Hepatocyte (in vitro differentiated cells): ENCODE measurements around the gene SERPINE2. TPM values are rescaled to one million over a fixed set of nuclear protein-coding genes. Genes with fewer than 3 reads are reported as not detected.

Source experiments
- DNase-seq: peaks from one replicate; pipeline ENCODE4 v3.0.0-alpha.2; 2016; ENCODE audit warnings: low spot score
- H2AFZ ChIP-seq: fragments of 200-600 bp; sonication (generic); 2 replicates; pipeline ENCODE4 v1.6.0; 2016; ENCODE audit warnings: antibody characterized with exemption, mild to moderate bottlenecking
- H3K27ac ChIP-seq: fragments of 200-600 bp; sonication (generic); 2 replicates; pipeline ENCODE4 v1.5.1; 2016; ENCODE audit warnings: mild to moderate bottlenecking
- H3K27me3 ChIP-seq: fragments of 200-600 bp; sonication (generic); 2 replicates; pipeline ENCODE4 v1.6.1; 2016
- H3K36me3 ChIP-seq: fragments of 200-600 bp; sonication (generic); replicated peaks from 2 replicates; pipeline ENCODE4 v1.5.1; 2016; ENCODE audit warnings: low read depth; ENCODE audit not compliant: insufficient read depth
- H3K4me1 ChIP-seq: fragments of 200-600 bp; sonication (generic); 2 replicates; pipeline ENCODE4 v1.5.1; 2016; ENCODE audit warnings: mild to moderate bottlenecking, moderate library complexity; ENCODE audit not compliant: insufficient read depth
- H3K4me2 ChIP-seq: fragments of 200-600 bp; sonication (generic); 2 replicates; pipeline ENCODE4 v1.6.0; 2016
- H3K4me3 ChIP-seq: fragments of 200-600 bp; sonication (generic); 2 replicates; pipeline ENCODE4 v1.5.1; 2016; ENCODE audit warnings: mild to moderate bottlenecking
- H3K79me2 ChIP-seq: fragments of 200-600 bp; sonication (generic); 2 replicates; pipeline ENCODE4 v1.6.0; 2017; ENCODE audit warnings: mild to moderate bottlenecking
- H3K9me2 ChIP-seq: fragments of 200-600 bp; sonication (generic); replicated peaks from 2 replicates; pipeline ENCODE4 v1.6.0; 2017; ENCODE audit warnings: mild to moderate bottlenecking; ENCODE audit not compliant: insufficient read depth
- H3K9me3 ChIP-seq: fragments of 200-600 bp; sonication (generic); 2 replicates; pipeline ENCODE4 v1.5.1; 2016; ENCODE audit warnings: low read depth, mild to moderate bottlenecking
- H4K20me1 ChIP-seq: fragments of 200-600 bp; sonication (generic); 2 replicates; pipeline ENCODE4 v1.6.0; 2016; ENCODE audit warnings: mild to moderate bottlenecking; ENCODE audit not compliant: insufficient read depth, poor library complexity, severe bottlenecking
- CTCF ChIP-seq: fragments of 200-600 bp; sonication (generic); IDR thresholded peaks from 2 replicates; pipeline ENCODE4 v1.5.1; 2016; ENCODE audit warnings: antibody characterized with exemption, mild to moderate bottlenecking; ENCODE audit not compliant: poor library complexity
- EZH2 ChIP-seq: fragments of 200-600 bp; sonication (generic); IDR thresholded peaks from 2 replicates; pipeline ENCODE4 v1.6.1; 2016; ENCODE audit warnings: antibody characterized with exemption, mild to moderate bottlenecking, borderline replicate concordance
- EZH2phosphoT487 ChIP-seq: fragments of 200-600 bp; sonication (generic); IDR thresholded peaks from one replicate; pipeline ENCODE4 v1.6.1; 2018; ENCODE audit warnings: antibody characterized with exemption, mild to moderate bottlenecking, low read depth, moderate library complexity; ENCODE audit not compliant: unreplicated experiment, severe bottlenecking
- WGBS: methylation state at CpG from one replicate; pipeline ENCODE4 v1.1.6; 2016; ENCODE audit warnings: low lambda C conversion rate; ENCODE audit errors: missing lambda C conversion rate; 5-methylcytosine and 5-hydroxymethylcytosine counted together
- polyA plus RNA-seq: library from polyadenylated mRNA; unstranded; fragments of >200 nt; fragmentation: Nextera tagmentation; extraction: Ambion mirVana; gene quantifications from 2 replicates; pipeline ENCODE4 v1.2.1, GENCODE V29; 2016
- total RNA-seq: library from RNA; depleted of rRNA; stranded (reverse); fragments of >200 nt; gene quantifications from 2 replicates; pipeline ENCODE4 v1.2.3, GENCODE V29; 2014

SERPINE2 gene
- total and polyA plus RNA-seq, 2 experiments from 2014 or later: 186 to 427 TPM

GRCh38 chr2:224031358-224031970, 7.6 kb downstream of the SERPINE2 start:
- Histone ChIP-seq H2AFZ (no peak overlapping the region), H3K9me2 (no peaks in the 10 kb centered on the region), H3K36me3 (no peaks in the 10 kb centered on the region), H3K27ac (peak overlapping the region; percentile 71), H3K4me3 (no peak overlapping the region), H3K4me1 (peaks cover 9% of the 10 kb centered on the region), H3K79me2 (peaks cover 82% of the 10 kb centered on the region), H4K20me1 (peaks cover under 1% of the 10 kb centered on the region), H3K27me3 (no peaks in the 10 kb centered on the region), H3K9me3 (no peaks in the 10 kb centered on the region), H3K4me2 (no peak overlapping the region)
- no peak for TF ChIP-seq CTCF
- no peak for TF ChIP-seq EZH2
- no peak for TF ChIP-seq EZH2phosphoT487
- 85% methylated on average over 11 of the region's 13 CpGs for WGBS
- no peak for DNase-seq

GRCh38 chr2:224030786-224031185, 8.3 kb downstream of the SERPINE2 start:
- Histone ChIP-seq H3K4me3 (no peak overlapping the region), H4K20me1 (no peaks in the 10 kb centered on the region), H3K79me2 (peaks cover 82% of the 10 kb centered on the region)

GRCh38 chr2:224029876-224030275, 9.2 kb downstream of the SERPINE2 start:
- H3K79me2 ChIP-seq: peaks cover 83% of the 10 kb centered on the region
- no peak overlapping the region for H3K4me3 ChIP-seq
- no peak overlapping the region for H2AFZ ChIP-seq
- no peaks in the 10 kb centered on the region for H3K9me3 ChIP-seq
- H3K27me3 ChIP-seq: no peaks in the 10 kb centered on the region
- no peaks in the 10 kb centered on the region for H3K9me2 ChIP-seq
- H3K27ac ChIP-seq: peak overlapping the region; percentile 71
- no peaks in the 10 kb centered on the region for H3K36me3 ChIP-seq
- H4K20me1 ChIP-seq: no peaks in the 10 kb centered on the region
- H3K4me2 ChIP-seq: no peak overlapping the region
- TF ChIP-seq EZH2phosphoT487: no peak
- TF ChIP-seq EZH2: no peak
- no peak for TF ChIP-seq CTCF
- DNase-seq: no peak
- 90% methylated on average over 6 of the region's 6 CpGs for WGBS
- peaks cover 9% of the 10 kb centered on the region for H3K4me1 ChIP-seq

More at GRCh38 chr2:224030786-224031185, 8.3 kb downstream of the SERPINE2 start:
- Histone ChIP-seq H3K9me2 (no peaks in the 10 kb centered on the region), H2AFZ (no peak overlapping the region), H3K27ac (peak overlapping the region; percentile 71), H3K4me2 (peak overlapping the region; percentile 6), H3K9me3 (no peaks in the 10 kb centered on the region), H3K27me3 (no peaks in the 10 kb centered on the region), H3K36me3 (no peaks in the 10 kb centered on the region), H3K4me1 (peaks cover 9% of the 10 kb centered on the region)
- 85% methylated on average over 7 of the region's 7 CpGs for WGBS
- TF ChIP-seq EZH2phosphoT487 (no peak), EZH2 (no peak), CTCF (no peak)
- no peak for DNase-seq
